Measurements from ENCODE around the gene APOL6. TPM values are rescaled to one million over a fixed set of nuclear protein-coding genes. Genes with fewer than 3 reads are reported as not detected.

APOL6 gene
- polyA plus RNA-seq, 1 donor (not counting 4 experiments of a cell fraction or from before 2014, with no cell fraction given) = 4.2 TPM

DNA sequence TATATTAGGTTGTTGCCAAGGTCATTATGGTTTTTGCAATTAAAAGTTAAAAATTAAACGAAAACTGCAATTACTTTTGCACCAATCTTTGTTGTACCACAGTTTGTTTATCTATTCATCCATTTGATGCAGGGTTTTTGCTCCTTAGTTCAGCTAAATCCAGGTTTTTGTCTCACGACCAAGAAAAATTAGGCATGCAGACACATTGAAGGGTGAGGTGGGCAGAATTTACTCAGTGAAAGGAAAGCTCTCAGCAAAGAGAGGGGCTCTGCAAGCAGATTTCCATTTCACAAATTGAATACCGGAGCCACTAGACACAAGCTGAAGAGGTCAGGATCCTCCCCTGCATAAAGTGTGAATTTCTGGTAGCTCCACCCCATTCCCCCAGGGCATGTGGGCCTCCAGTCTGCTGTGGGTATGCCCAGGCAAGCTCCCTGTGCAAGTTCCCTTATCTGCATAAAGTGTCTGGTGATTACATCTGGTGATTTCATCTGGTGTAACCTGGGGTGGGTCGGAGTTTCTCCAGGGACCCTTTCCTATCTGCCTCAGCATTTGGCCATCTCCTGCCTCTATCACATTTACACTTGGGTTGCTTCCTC is 33.3 kb downstream of the APOL6 start:
- Histone ChIP-seq H3K36me3 (ENCODE audit: control insufficient read depth in 2 of 2, extremely low read depth in 1 of 2, insufficient read depth in 2 of 2, low read length in 2 of 2) (no peaks in the 10 kb centered on the region), H3K4me3 (ENCODE audit: control insufficient read depth in 2 of 3, extremely low read depth in 1 of 3, insufficient read depth in 2 of 3, low read depth in 1 of 3, low read length in 3 of 3) (no peak overlapping the region), H4K20me1 (ENCODE audit: control insufficient read depth, extremely low read depth, insufficient read depth, low read length) (no peaks in the 10 kb centered on the region), H3K9ac (ENCODE audit: control insufficient read depth, extremely low read depth, insufficient read depth, low read length) (no peak overlapping the region), H2AFZ (ENCODE audit: control insufficient read depth, low read length) (peak overlapping the region; percentile 38), H3K27ac (ENCODE audit: control insufficient read depth, insufficient read depth, low read length) (no peak overlapping the region), H3K4me2 (ENCODE audit: control insufficient read depth, extremely low read depth, insufficient read depth, low read depth, low read length) (peak overlapping the region; percentile 20), H3K9me1 (ENCODE audit: control insufficient read depth, extremely low read depth, insufficient read depth, low read length) (no peaks in the 10 kb centered on the region), H3K4me1 (ENCODE audit: control insufficient read depth, extremely low read depth, insufficient read depth, low read length) (peaks cover 6% of the 10 kb centered on the region), H3K9me3 (ENCODE audit: control insufficient read depth, low read depth, low read length) (no peaks in the 10 kb centered on the region), H3K79me2 (ENCODE audit: control insufficient read depth, insufficient read depth, low read length) (no peaks in the 10 kb centered on the region), H3K27me3 (ENCODE audit: control insufficient read depth, extremely low read depth, insufficient read depth, low read length) (no peaks in the 10 kb centered on the region)
- dilution Hi-C loops (cut with MboI; ENCODE audit: extremely low pct_ligation_motif_present, low sequenced_read_pairs) = no loop called here
- FAIRE-seq (peak; percentile 57), DNase-seq (ENCODE audit: low read depth, low spot score) (peak; percentile 7)
- TF ChIP-seq, protein P1, sequence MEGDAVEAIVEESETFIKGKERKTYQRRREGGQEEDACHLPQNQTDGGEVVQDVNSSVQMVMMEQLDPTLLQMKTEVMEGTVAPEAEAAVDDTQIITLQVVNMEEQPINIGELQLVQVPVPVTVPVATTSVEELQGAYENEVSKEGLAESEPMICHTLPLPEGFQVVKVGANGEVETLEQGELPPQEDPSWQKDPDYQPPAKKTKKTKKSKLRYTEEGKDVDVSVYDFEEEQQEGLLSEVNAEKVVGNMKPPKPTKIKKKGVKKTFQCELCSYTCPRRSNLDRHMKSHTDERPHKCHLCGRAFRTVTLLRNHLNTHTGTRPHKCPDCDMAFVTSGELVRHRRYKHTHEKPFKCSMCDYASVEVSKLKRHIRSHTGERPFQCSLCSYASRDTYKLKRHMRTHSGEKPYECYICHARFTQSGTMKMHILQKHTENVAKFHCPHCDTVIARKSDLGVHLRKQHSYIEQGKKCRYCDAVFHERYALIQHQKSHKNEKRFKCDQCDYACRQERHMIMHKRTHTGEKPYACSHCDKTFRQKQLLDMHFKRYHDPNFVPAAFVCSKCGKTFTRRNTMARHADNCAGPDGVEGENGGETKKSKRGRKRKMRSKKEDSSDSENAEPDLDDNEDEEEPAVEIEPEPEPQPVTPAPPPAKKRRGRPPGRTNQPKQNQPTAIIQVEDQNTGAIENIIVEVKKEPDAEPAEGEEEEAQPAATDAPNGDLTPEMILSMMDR (optimal IDR thresholded peaks at IDR 0.05 in 1 of 3, IDR thresholded peaks at IDR 0.05 in 1 of 3, conservative IDR thresholded peaks at IDR 0.05 in 1 of 3; ENCODE audit: extremely low read depth in 1 of 3, insufficient read depth in 2 of 3, low read length in 3 of 3) = no peak
- TF ChIP-seq EZH2 (IDR thresholded peaks at IDR 0.05; ENCODE audit: low read length) = no peak

DNA sequence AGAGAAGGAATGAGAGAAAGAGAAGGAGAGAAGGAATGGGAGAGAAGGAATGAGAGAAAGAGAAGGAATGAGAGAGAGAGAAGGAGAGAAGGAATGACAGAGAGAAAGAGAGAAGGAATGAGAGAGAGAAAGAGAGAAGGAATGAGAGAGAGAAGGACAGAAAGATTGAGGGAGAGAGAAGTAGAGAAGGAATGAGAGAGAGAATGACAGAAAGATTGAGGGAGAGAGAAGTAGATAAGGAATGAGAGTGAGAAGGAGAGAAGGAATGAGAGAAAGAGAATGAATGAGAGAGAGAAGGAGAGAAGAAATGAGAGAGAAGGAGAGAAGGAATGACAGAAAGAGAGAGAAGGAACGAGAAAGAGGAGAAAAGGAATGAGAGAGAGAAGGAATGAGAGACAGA is 35.3 kb downstream of the APOL6 start:
- no peak overlapping the region for H2AFZ ChIP-seq (ENCODE audit: control insufficient read depth, low read length)
- peaks cover 6% of the 10 kb centered on the region for H3K4me1 ChIP-seq (ENCODE audit: control insufficient read depth, extremely low read depth, insufficient read depth, low read length)
- no peaks in the 10 kb centered on the region for H3K36me3 ChIP-seq (ENCODE audit: control insufficient read depth in 2 of 2, extremely low read depth in 1 of 2, insufficient read depth in 2 of 2, low read length in 2 of 2)
- dilution Hi-C loops (cut with MboI; ENCODE audit: extremely low pct_ligation_motif_present, low sequenced_read_pairs) = no loop called here
- H3K9me3 ChIP-seq (ENCODE audit: control insufficient read depth, low read depth, low read length) = no peaks in the 10 kb centered on the region
- no peak overlapping the region for H3K9ac ChIP-seq (ENCODE audit: control insufficient read depth, extremely low read depth, insufficient read depth, low read length)
- no peak overlapping the region for H3K4me2 ChIP-seq (ENCODE audit: control insufficient read depth, extremely low read depth, insufficient read depth, low read depth, low read length)
- TF ChIP-seq, protein P1 (optimal IDR thresholded peaks at IDR 0.05 in 1 of 3, IDR thresholded peaks at IDR 0.05 in 1 of 3, conservative IDR thresholded peaks at IDR 0.05 in 1 of 3; ENCODE audit: extremely low read depth in 1 of 3, insufficient read depth in 2 of 3, low read length in 3 of 3) = no peak
- no peak for TF ChIP-seq EZH2 (IDR thresholded peaks at IDR 0.05; ENCODE audit: low read length)
- H3K27ac ChIP-seq (ENCODE audit: control insufficient read depth, insufficient read depth, low read length) = no peak overlapping the region
- no peak overlapping the region for H3K4me3 ChIP-seq (ENCODE audit: control insufficient read depth in 2 of 3, extremely low read depth in 1 of 3, insufficient read depth in 2 of 3, low read depth in 1 of 3, low read length in 3 of 3)
- no peaks in the 10 kb centered on the region for H3K9me1 ChIP-seq (ENCODE audit: control insufficient read depth, extremely low read depth, insufficient read depth, low read length)
- no peaks in the 10 kb centered on the region for H3K27me3 ChIP-seq (ENCODE audit: control insufficient read depth, extremely low read depth, insufficient read depth, low read length)
- FAIRE-seq (no peak), DNase-seq (ENCODE audit: low read depth, low spot score) (no peak)
- no peaks in the 10 kb centered on the region for H3K79me2 ChIP-seq (ENCODE audit: control insufficient read depth, insufficient read depth, low read length)
- H4K20me1 ChIP-seq (ENCODE audit: control insufficient read depth, extremely low read depth, insufficient read depth, low read length) = no peaks in the 10 kb centered on the region

Data from keratinocyte (primary cell).